Esophagus (tissue), 2 donors: ENCODE results near the gene AK8. TPM values are rescaled to one million over a fixed set of nuclear protein-coding genes. Genes with fewer than 3 reads are reported as not detected.
"Not testable (repeated sequence)": the region's sequence is repeated elsewhere in the genome, so short reads cannot be mapped to it uniquely, and the experiment has no call there.

ENCODE experiments used
- H3K27ac ChIP-seq, 2 donors: one replicate each; pipeline ENCODE4 v1.5.1; 2013; ENCODE audit warnings: low read depth in 2 of 2, mild to moderate bottlenecking in 2 of 2, inconsistent platforms in 1 of 2, low read length in 1 of 2, moderate library complexity in 1 of 2
- H3K27me3 ChIP-seq, 2 donors: one replicate each; pipeline ENCODE4 v1.6.1; 2013; ENCODE audit warnings: low read length in 2 of 2, control low read depth in 1 of 2, mild to moderate bottlenecking in 1 of 2; ENCODE audit not compliant: insufficient read depth in 2 of 2, control insufficient read depth in 1 of 2
- H3K36me3 ChIP-seq, 2 donors: one replicate each; pipeline ENCODE4 v1.6.1; 2013; ENCODE audit warnings: low read length in 1 of 2; ENCODE audit not compliant: control insufficient read depth in 2 of 2, insufficient read depth in 2 of 2
- H3K4me1 ChIP-seq, 2 donors: one replicate each; pipeline ENCODE4 v1.6.1; 2013; ENCODE audit warnings: low read length in 1 of 2; ENCODE audit not compliant: control insufficient read depth in 2 of 2, insufficient read depth in 2 of 2
- H3K4me3 ChIP-seq, 2 donors: one replicate each; pipeline ENCODE4 v1.5.1; 2013; ENCODE audit warnings: low read length in 2 of 2, mild to moderate bottlenecking in 2 of 2, low read depth in 1 of 2, moderate library complexity in 1 of 2
- H3K9me3 ChIP-seq, 2 donors: one replicate each; pipeline ENCODE4 v1.6.1; 2013; ENCODE audit warnings: mild to moderate bottlenecking in 2 of 2, low read depth in 1 of 2, low read length in 1 of 2, moderate library complexity in 1 of 2; ENCODE audit not compliant: control insufficient read depth in 2 of 2, insufficient read depth in 1 of 2
- WGBS, 2 donors: extraction: QIAGEN DNeasy Blood & Tissue Kit; methylation state at CpG; one replicate each; pipeline ENCODE4 v1.1.7; 2013; 5-methylcytosine and 5-hydroxymethylcytosine counted together
- polyA plus RNA-seq, 2 donors: library from polyadenylated mRNA; stranded (reverse); fragments of 200-250 nt; gene quantifications; one replicate each; pipeline ENCODE4 v1.2.3, GENCODE V29; 2013
- donor health status: healthy with polysubstance abuse.
- donor health status: Bipolar disorder and iron deficiency.

The AK8 gene
- polyA plus RNA-seq, 2 donors: 0.39 to 0.58 TPM

GRCh38 chr9:132783006-132783405 is 95.1 kb downstream of the AK8 start:
- Histone ChIP-seq H3K9me3 (no peaks in the 10 kb centered on the region), H3K4me3 (no peak overlapping the region), H3K27me3 (no peaks in the 10 kb centered on the region), H3K27ac (no peak overlapping the region), H3K4me1 (no peaks in the 10 kb centered on the region), H3K36me3 (no peaks in the 10 kb centered on the region)
- WGBS, 2 donors: 58 to 70% methylated on average over 4 of the region's 4 CpGs

DNA sequence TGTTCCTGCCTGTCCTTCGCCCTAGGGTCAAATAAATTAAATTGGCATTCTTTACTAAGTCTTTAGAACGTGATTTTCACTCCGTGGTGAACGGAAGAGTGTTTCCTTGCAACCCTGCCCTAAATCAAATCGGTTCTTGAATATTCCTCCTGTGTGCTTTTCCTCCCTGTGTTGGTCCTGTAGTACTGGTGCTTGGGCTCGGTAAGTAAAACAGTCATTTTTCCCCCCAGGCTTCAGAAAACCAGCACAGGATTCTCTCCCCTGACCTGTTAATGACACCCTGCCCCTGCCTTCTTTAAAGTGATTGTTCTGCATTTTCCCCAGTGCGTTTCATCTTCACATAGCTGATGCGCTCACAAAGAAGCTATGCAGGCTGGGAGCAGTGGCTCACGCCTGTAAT is 96.0 kb downstream of the AK8 start:
- H3K4me1 ChIP-seq: no peaks in the 10 kb centered on the region
- no peaks in the 10 kb centered on the region for H3K36me3 ChIP-seq
- H3K9me3 ChIP-seq: no peaks in the 10 kb centered on the region
- no peaks in the 10 kb centered on the region for H3K27me3 ChIP-seq
- no peak overlapping the region for H3K27ac ChIP-seq
- H3K4me3 ChIP-seq: no peak overlapping the region
- 70 to 72% methylated on average over 9 of the region's 9 CpGs for WGBS, 2 donors

GRCh38 chr9:132780230-132781007 is 97.7 kb downstream of the AK8 start:
- Histone ChIP-seq H3K9me3 (no peaks in the 10 kb centered on the region), H3K4me3 (no peak overlapping the region), H3K27ac (no peak overlapping the region), H3K36me3 (no peaks in the 10 kb centered on the region), H3K27me3 (no peaks in the 10 kb centered on the region), H3K4me1 (no peaks in the 10 kb centered on the region)
- whole genome bisulfite sequencing, 2 donors: 57 to 70% methylated on average over 8 of the region's 8 CpGs

- Histone ChIP-seq H3K4me3 (no peak overlapping the region), H3K36me3 (no peaks in the 10 kb centered on the region), H3K27ac (no peak overlapping the region), H3K27me3 (no peaks in the 10 kb centered on the region), H3K9me3 (no peaks in the 10 kb centered on the region), H3K4me1 (no peaks in the 10 kb centered on the region)
- WGBS, 2 donors: 91 to 93% methylated on average over 6 of the region's 6 CpGs
Measured at GRCh38 chr9:132776891-132777290, 101.2 kb downstream of the AK8 start.

GRCh38 chr9:132776268-132776667 is 101.8 kb downstream of the AK8 start:
- 84 to 86% methylated on average over 11 of the region's 11 CpGs for WGBS, 2 donors
- Histone ChIP-seq H3K36me3 (no peaks in the 10 kb centered on the region), H3K9me3 (no peaks in the 10 kb centered on the region), H3K27me3 (no peaks in the 10 kb centered on the region), H3K4me3 (no peak overlapping the region), H3K27ac (no peak overlapping the region), H3K4me1 (no peaks in the 10 kb centered on the region)

DNA sequence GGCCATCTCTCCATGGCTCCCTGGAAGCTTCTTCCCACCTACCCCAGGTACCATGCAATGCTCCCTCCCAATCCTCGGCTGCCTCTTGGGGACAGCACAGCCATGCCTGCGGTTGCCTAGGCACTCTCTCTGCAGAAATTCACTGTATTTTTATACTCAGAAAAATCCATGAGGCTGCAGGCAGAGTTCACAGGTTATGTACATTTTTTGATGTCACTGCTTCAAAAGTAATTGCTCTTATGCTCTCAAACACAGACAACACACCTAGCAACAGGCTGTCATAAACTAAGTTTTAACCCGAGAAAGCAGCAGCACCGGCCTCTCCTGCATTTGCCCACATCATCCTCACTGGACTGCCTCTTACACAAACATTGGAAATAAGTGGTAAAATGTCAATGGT is 102.4 kb downstream of the AK8 start:
- Histone ChIP-seq H3K9me3 (no peaks in the 10 kb centered on the region), H3K36me3 (no peaks in the 10 kb centered on the region), H3K4me3 (no peak overlapping the region), H3K4me1 (peaks cover 0 to under 1% of the 10 kb centered on the region in 2 donors), H3K27me3 (no peaks in the 10 kb centered on the region), H3K27ac (no peak overlapping the region)
- WGBS, 2 donors: 82 to 84% methylated on average over 4 of the region's 4 CpGs

DNA sequence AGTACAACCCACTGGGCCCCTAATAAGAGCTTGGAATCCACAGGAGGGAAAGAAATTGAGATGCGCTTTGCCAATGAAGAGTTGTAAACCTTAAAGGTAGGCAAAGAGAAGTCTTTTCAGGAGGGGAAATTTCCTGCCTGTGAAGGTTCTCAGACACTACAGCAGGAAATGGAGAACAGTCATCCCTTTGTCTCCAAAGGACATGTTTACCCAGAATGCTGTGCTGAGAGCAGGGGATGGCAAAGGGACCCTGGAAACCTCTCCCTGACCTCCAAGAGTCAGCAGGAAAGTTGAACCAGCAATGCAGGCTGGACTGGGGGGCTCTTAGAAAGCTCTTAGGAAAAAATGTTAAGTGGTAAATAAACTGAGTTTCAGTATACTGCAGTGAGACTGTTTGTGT is 103.2 kb downstream of the AK8 start:
- no peaks in the 10 kb centered on the region for H3K27me3 ChIP-seq
- H3K9me3 ChIP-seq: no peaks in the 10 kb centered on the region
- H3K4me1 ChIP-seq: peaks cover 0 to 3% of the 10 kb centered on the region in 2 donors
- H3K27ac ChIP-seq: no peak overlapping the region
- 94 to 97% methylated on average over 1 of the region's 1 CpG for WGBS, 2 donors
- H3K4me3 ChIP-seq: no peak overlapping the region
- H3K36me3 ChIP-seq: no peaks in the 10 kb centered on the region

DNA sequence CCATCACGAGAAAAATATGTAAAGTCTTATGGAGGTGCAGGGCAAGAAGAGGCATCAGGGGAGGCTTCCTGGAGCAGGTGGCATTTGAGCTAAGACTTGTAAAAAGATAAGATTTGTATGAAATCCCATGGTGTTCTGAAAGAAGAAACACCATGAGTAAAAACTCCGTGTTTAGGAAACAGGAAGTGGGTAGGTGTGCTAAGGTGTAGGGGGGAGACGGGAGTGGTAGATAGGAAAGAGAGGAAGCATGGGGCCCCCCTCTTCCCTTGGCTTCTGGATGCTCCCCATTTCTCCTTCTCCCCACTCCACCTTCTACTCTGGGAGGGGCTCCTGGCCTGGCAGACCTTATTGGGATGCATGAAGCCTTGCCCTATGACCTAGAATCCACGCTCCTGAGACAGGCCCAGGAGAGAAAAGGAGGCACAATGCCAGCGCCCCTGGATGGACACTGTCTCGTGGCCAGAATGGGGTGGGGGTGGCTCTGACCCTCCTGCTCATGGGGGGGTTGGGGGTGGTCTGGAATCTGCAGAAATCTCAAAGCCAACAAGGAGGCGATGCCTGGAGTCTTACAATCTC is 104.2 kb downstream of the AK8 start:
- H3K9me3 ChIP-seq: no peaks in the 10 kb centered on the region
- H3K4me3 ChIP-seq: no peak overlapping the region
- 66 to 77% methylated on average over 7 of the region's 7 CpGs for WGBS, 2 donors
- H3K4me1 ChIP-seq: peaks cover 0 to 3% of the 10 kb centered on the region in 2 donors
- no peak overlapping the region for H3K27ac ChIP-seq
- no peaks in the 10 kb centered on the region for H3K36me3 ChIP-seq
- no peaks in the 10 kb centered on the region for H3K27me3 ChIP-seq

DNA sequence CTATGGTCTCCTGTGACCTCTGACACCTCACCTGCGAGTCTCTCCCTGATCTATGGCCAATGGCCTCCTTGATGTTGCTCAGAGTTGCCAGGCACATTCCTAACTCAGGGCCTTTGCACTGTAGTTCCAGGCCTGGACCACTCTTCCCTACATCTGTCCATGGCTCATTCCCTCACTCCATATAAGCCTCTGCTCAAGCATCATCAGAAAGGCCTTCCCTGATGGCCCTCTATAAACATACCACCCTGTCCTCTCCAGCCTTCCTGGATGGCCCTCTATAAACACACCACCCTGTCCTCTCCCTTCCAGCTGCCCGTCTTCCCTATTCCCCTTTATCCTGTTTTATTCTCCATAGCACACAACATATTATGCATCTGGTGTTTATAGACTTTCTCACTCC is 105.0 kb downstream of the AK8 start:
- H3K4me1 ChIP-seq: peaks cover 0 to 3% of the 10 kb centered on the region in 2 donors
- no peaks in the 10 kb centered on the region for H3K36me3 ChIP-seq
- WGBS, 2 donors: 86 to 92% methylated on average over 2 of the region's 2 CpGs

GRCh38 chr9:132771752-132772151 is 106.3 kb downstream of the AK8 start:
- H3K4me1 ChIP-seq, H3K27ac ChIP-seq, H3K27me3 ChIP-seq, H3K36me3 ChIP-seq, H3K4me3 ChIP-seq, H3K9me3 ChIP-seq: not testable (repeated sequence)
- WGBS, 2 donors: 95 to 97% methylated on average over 5 of the region's 5 CpGs

More for the DNA sequence above, 105.0 kb downstream of the AK8 start:
- no peaks in the 10 kb centered on the region for H3K9me3 ChIP-seq
- H3K27me3 ChIP-seq: no peaks in the 10 kb centered on the region
- H3K27ac ChIP-seq: no peak overlapping the region
- no peak overlapping the region for H3K4me3 ChIP-seq
